Hematopoietic multipotent progenitor cell treated with erythropoietin and hydrocortisone succinate and interleukin-3 and kit ligand, for 6 days (in vitro differentiated cells): ENCODE data around the gene CHRNA7.
"Not testable (repeated sequence)": the region's sequence is repeated elsewhere in the genome, so short reads cannot be mapped to it uniquely, and the experiment has no call there.

Experiments used
- DNase-seq: peaks from one replicate; pipeline ENCODE4 v3.0.0-alpha.2; 2015

The CHRNA7 gene

DNA sequence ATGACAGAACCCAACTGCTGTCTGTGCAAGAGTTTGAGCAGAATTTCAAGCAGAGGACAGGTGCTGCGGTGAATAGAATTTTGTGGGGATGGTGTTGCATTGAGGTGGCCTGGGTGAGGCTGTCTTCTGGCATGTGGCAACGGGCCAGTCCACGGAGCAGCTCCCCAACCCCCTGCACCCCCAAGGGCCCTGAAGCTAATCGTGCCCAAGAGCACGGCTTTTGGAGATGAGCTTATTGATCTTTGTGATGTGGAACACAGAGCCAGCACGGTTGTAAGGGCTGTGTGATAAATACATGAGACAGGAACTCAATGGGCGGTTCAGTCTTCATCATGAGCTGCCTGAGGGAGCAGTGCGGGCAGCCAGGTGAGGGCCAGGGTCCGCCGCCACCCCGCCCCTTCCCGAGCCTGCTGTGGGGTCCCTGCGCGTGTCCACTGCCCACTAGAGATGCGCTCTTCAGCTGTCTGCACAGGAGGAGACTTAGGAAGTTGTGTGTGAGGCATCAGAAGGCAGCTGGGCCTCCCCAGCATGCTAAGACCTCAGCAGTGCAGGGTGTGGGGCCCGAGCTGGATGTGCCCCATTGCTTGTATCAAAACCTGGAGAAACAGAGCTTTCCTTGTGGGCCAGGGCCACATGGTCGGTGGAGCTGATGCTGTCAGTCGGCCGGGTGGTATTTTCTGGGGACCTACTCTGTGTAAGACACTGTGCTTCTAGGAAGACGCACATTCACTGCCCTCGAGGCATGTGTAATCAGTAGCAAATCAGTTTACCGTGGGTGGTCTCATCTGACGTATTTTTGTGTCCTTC lies 90.5 kb downstream of the CHRNA7 start:
- DNase-seq = no peak

DNA sequence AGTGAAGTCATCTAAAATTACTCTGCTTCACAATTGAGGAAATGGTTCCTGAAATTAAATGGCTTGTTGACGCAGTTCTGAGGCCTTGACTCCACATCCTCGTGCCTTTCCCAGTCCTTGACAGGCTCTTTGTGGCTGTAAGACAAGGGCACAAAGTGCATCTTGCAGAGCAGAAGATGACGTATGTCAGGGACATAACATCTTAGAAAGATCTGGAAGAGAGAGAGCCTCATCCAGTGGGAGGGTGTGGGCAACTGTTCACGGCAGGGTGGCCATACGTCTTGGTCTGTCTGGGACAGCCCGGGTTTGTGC lies 91.0 kb downstream of the CHRNA7 start:
- DNase-seq = no peak

DNA sequence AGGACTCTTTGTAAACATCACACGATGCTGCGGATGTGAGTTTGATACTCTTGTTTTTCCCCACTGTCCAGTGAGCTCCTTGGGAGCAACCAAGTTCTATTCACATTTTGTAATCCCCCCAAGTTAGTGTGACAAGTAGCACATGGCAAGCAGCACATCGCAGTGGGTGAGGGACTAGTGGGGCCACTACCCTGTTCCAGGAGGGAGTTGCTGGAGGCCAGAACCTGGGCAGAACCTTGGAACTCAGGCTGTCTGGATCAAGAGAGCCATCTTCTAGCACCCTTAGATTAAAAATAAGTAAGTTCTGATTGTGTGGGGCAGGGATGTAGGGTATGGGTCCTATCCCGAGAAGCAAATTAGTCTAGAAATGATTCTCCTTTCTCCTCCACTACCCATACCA lies 91.7 kb downstream of the CHRNA7 start:
- no peak for DNase-seq

GRCh38 chr15:32123473-32123872 lies 93.2 kb downstream of the CHRNA7 start:
- no peak for DNase-seq

- DNase-seq = no peak
Measured at GRCh38 chr15:32124726-32125125, 94.4 kb downstream of the CHRNA7 start.

GRCh38 chr15:32125595-32125994 lies 95.3 kb downstream of the CHRNA7 start:
- DNase-seq = no peak

DNA sequence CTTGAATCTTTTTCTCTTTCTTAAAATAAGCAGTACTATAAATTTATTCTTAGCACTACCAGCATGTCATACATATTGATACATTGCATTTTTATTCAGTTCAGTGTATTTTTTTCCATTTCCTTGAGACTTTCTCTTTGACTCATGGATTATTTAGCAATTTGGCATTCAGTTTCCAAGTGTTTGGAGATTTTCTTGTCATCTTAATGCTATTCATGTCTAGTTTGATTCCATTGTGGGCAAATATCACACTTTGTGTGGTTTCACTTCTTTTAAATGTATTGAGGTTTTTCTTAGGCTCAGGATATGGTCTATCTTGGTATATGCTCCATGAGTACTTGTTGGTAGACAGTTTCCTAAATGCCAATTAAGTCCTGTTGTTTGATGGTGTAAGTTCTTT lies 99.5 kb downstream of the CHRNA7 start:
- no peak for DNase-seq

DNA sequence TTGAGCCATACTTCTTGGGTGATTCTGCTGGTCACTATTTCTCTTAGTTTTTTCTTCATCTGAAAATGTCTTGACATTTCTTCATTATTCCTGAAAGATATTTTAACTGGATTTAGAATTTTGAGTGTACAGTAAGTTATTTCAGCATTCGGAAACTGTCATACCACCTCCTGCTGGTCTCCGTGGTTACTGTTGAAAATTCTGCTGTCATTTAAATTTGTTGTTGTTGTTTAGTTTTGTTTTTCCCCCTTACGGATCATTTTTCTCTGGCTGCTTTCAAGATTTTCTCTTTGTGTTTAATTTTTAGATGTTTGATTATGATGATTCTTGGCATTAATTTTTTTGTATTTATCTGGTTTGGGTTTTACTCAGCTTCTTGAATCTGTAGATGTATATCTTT lies 100.5 kb downstream of the CHRNA7 start:
- no peak for DNase-seq

DNA sequence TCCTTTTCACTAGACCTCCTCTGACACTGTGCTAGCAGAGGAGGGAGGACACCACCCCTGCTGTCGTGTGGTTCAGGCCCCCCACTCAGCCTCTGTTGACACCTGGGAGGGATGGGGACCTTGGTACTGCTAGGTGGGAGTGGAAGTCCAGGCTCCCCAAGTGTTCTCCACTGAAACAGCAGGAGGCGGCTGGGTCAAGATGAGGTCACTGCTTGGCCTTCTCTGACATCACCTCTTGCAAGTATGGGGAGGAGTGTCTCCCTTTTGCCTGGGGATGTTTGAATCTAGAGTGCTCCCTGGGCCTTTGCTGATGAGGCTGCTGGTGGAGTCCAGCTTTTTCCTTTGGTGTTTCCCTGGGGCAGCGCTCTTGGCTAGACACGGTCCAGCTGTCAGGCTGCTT lies 101.5 kb downstream of the CHRNA7 start:
- DNase-seq = no peak

- no peak for DNase-seq
Measured at GRCh38 chr15:32132859-32133258, 102.5 kb downstream of the CHRNA7 start.

DNA sequence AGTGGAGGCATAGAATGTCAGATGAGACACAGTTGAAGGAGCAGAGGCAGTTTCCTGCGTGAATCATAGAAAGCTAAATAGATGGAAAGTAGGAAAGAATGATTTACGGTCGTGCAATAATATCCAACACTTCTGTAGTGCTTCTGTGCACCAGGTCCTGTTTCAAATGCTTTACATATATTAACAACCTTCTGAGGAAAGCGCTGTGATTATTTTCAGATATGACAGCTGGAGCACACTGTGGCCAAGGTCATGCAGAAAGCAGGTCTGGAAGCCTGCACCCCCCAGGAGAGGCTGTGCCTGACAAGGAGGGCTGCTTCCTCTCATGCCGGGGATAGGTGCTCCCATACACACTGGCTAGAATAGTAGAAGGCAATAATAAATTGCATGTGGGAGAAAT lies 104.5 kb downstream of the CHRNA7 start:
- DNase-seq = no peak

GRCh38 chr15:32135335-32135734 lies 105.0 kb downstream of the CHRNA7 start:
- DNase-seq = no peak

GRCh38 chr15:32145512-32145911 lies 115.2 kb downstream of the CHRNA7 start:
- DNase-seq = not testable (repeated sequence)

- DNase-seq = no peak
Measured at GRCh38 chr15:32148833-32149555, 118.7 kb downstream of the CHRNA7 start.

DNA sequence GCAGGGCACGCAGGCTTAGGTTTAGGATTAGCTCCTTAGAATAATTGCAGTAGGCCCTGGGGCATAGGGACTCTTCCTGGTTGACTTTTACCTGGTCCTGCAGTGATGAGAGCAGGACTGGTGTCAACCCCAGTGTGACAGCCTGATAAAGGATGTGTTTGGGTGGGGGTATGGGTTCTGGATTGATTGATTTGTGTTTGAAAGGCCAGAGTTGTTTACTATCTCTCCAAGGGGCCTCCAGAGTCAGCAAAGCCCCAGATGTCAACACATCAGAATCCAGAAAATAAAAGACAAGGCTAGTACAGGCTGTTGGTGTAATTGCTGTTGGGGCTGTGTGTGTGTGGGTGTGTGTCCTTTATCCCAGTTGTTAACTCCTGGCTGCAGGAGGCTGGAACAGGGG lies 122.3 kb downstream of the CHRNA7 start:
- no peak for DNase-seq

GRCh38 chr15:32153868-32154623 lies 123.7 kb downstream of the CHRNA7 start:
- DNase-seq = not testable (repeated sequence)

DNA sequence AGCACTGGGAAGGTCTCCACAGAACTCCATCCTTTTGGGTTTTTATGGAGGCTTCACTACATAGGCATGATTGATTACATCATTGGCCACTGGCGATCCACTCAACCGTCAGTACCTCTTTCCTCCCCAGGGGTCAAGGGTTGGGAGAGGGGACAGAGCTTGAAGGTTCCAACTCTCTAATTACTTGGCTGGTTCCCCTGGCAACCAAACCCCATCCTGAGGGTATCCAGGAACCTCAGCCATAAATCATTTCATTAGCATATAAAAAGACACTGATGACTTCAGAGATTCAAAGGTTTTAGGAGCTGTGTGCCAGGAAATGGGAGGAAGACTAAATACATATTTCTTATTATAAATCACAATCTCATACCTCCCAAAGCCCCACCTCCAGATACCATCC lies 131.8 kb downstream of the CHRNA7 start:
- not testable (repeated sequence) for DNase-seq

- DNase-seq = not testable (repeated sequence)
Measured at GRCh38 chr15:32164065-32164464, 133.8 kb downstream of the CHRNA7 start.

DNA sequence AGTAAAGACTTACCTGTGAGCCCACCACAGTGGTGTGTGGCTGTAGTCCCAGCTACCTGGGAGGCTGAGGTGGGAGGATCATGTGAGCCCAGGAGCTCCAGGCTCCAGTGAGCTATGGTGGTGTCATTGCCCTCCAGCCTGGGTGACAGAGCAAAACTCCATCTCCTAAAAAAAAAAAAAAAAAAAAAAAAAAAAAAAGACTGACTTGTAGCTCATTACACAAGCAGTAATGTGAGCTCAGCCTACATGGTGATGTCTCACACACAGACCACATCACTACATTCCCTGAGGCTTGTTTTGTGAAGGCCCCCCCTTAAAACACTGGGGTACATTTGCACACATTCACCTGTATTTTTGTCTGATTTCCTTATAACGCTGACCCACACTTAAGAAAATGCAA lies 134.4 kb downstream of the CHRNA7 start:
- DNase-seq = not testable (repeated sequence)

GRCh38 chr15:32165775-32166174 lies 135.5 kb downstream of the CHRNA7 start:
- not testable (repeated sequence) for DNase-seq

- not testable (repeated sequence) for DNase-seq
Measured at GRCh38 chr15:32166270-32166669, 136.0 kb downstream of the CHRNA7 start.

GRCh38 chr15:32167913-32168312 lies 137.6 kb downstream of the CHRNA7 start:
- DNase-seq = not testable (repeated sequence)

DNA sequence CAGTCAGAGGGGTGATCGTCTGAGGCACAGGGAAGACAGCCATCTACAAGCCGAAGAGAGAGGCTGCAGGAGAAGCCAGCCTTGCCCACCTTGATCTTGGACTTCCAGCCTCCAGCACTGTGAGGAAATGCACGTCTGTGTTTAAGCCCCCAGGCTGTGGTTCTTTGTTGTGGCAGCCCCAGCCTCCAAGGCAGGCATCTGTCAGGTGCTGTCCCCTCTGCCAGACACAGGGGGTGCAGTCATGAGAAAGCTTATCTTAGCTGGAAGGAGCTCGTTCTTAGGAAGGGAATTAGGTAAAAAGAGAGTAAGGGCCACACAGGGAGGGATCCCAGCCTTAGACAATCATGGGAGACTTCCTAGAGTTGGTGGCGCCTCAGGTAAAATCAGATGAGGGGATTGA lies 150.3 kb downstream of the CHRNA7 start:
- not testable (repeated sequence) for DNase-seq

GRCh38 chr15:32193780-32194179 lies 163.5 kb downstream of the CHRNA7 start:
- DNase-seq = not testable (repeated sequence)
